Stimulated activated naive CD8-positive, alpha-beta T cell treated with anti-CD3 and anti-CD28 coated beads, Interleukin-15, amount 100 ng/mL, for 72 hours (primary cell): ENCODE measurements around the gene ADAM20.
"Not testable (repeated sequence)": the region's sequence is repeated elsewhere in the genome, so short reads cannot be mapped to it uniquely, and the experiment has no call there.

Experiments
- ATAC-seq: fragments of 150-1000 bp; cut with Tn5 transposase; 2 replicates; pipeline ENCODE4 v1.10.0; 2021; ENCODE audit warnings: mild to moderate bottlenecking, moderate library complexity
- DNase-seq, 2 donors: peaks; one replicate each; pipeline ENCODE4 v3.0.0; 2021 to 2022
- H3K27ac Mint-ChIP-seq, 2 donors: one replicate each; pipeline ENCODE4 v1.8.0; 2022; ENCODE audit warnings: mild to moderate bottlenecking in 2 of 2, mixed read lengths in 2 of 2, moderate library complexity in 2 of 2
- H3K27me3 Mint-ChIP-seq: one replicate; pipeline ENCODE4 v1.8.0; 2022; ENCODE audit warnings: mixed read lengths
- H3K4me1 Mint-ChIP-seq: one replicate; pipeline ENCODE4 v1.8.0; 2022; ENCODE audit warnings: mild to moderate bottlenecking, mixed read lengths
- H3K4me3 Mint-ChIP-seq, 2 donors: one replicate each; pipeline ENCODE4 v1.8.0; 2022; ENCODE audit warnings: mild to moderate bottlenecking in 2 of 2, mixed read lengths in 2 of 2, moderate library complexity in 1 of 2
- H3K9me3 Mint-ChIP-seq, 2 donors: one replicate each; pipeline ENCODE4 v1.8.0; 2022; ENCODE audit warnings: mixed read lengths in 2 of 2

ADAM20 gene

DNA sequence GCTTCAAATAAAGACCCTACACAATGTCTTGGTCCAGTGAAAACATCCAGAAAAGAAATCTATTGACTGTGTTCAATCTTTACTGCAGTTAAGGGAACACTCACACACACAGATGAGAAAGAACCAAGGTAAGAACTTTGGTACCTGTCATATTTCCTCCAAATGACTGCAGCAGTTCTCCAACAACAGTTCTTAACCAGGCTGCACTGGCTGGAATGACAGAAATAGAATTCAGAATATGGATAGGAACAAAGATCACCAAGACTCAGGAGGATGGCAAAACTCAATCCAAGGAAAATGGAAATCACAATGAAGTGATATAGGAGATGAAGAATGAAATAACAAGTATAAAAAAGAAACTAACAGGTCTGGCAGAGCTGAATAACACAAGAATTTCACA, 36.6 kb downstream of the ADAM20 start:
- Mint-ChIP-seq H3K27ac (no peak overlapping the region), H3K4me3 (no peak overlapping the region), H3K9me3 (peaks cover 11 to 12% of the 10 kb centered on the region in 2 donors), H3K27me3 (no peaks in the 10 kb centered on the region), H3K4me1 (no peaks in the 10 kb centered on the region)
- DNase-seq (no peak), ATAC-seq (no peak)

DNA sequence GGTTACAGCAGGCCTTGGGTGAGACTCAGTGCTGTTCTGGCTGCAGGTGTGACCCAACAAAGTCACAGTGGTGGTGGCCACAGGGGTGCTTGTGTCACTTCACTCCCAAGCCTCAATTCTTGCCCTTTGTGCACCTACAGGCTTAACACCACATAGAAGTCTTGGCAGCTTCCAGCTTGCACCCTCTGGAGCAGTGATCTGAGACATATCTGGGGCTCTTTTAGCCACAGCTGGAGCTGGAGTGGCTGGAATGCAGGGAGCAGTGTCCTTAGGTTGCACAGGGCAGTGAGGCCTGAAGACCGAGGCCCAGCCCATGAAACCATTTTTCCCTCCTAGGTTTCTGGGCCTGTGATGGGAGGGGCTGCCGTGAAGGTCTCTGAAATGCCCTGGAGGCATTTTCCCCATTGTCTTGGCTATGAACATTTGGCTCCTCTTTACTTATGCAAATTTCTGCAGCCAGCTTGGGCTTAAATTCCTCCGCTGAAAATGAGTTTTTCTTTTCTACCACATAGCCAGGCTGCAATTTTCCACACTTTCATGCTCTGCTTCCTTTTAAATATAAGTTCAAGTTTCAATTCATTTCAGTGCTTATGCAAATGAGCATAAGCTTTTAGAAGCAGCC, 45.1 kb downstream of the ADAM20 start:
- H3K9me3 Mint-ChIP-seq: peaks cover 14 to 39% of the 10 kb centered on the region in 2 donors
- DNase-seq: no peak
- H3K4me3 Mint-ChIP-seq: no peak overlapping the region
- no peak for ATAC-seq
- H3K4me1 Mint-ChIP-seq: no peaks in the 10 kb centered on the region
- H3K27ac Mint-ChIP-seq: no peak overlapping the region
- H3K27me3 Mint-ChIP-seq: no peaks in the 10 kb centered on the region

DNA sequence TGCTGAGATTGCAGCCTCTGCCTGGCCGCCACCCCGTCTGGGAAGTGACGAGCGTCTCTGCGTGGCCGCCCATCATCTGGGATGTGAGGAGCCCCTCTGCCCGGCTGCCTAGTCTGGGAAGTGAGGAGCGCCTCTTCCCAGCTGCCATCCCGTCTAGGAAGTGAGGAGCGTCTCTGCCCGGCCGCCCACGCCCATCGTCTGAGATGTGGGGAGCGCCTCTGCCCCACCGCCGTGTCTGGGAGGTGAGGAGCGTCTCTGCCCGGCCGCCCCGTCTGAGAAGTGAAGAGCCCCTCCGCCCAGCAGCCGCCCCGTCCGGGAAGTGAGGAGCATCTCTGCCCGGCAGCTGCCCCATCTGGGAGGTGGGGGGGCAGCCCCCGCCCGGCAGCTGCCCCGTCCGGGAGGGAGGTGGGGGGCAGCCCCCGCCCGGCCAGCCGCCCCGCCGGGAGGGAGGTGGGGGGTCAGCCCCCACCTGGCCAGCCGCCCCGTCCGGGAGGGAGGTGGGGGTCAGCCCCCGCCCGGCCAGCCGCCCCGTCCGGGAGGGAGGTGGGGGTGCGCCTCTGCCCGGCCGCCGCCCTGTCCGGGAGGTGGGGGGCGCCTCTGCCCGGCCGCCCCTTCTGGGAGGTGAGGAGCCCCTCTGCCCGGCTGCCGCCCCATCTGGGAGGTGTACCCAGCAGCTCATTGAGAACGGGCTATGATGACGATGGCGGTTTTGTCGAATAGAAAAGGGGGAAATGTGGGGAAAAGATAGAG, 57.3 kb downstream of the ADAM20 start:
- not testable (repeated sequence) for DNase-seq, H3K4me1 Mint-ChIP-seq, H3K4me3 Mint-ChIP-seq, H3K27me3 Mint-ChIP-seq, H3K27ac Mint-ChIP-seq
- H3K9me3 Mint-ChIP-seq: peaks cover 4 to 10% of the 10 kb centered on the region in 2 donors
- ATAC-seq: peak; percentile 46

DNA sequence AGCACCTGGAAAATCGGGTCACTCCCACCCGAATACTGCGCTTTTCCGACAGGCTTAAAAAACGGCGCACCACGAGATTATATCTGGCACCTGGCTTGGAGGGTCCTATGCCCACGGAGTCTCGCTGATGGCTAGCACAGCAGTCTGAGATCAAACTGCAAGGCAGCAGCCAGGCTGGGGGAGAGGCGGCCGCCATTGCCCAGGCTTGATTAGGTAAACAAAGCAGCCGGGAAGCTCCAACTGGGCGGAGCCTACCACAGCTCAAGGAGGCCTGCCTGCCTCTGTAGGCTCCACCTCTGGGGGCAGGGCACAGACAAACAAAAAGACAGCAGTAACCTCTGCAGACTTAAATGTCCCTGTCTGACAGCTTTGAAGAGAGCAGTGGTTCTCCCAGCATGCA, 59.3 kb downstream of the ADAM20 start:
- H3K4me3 Mint-ChIP-seq, H3K27me3 Mint-ChIP-seq, ATAC-seq, H3K4me1 Mint-ChIP-seq, H3K27ac Mint-ChIP-seq, DNase-seq: not testable (repeated sequence)
- H3K9me3 Mint-ChIP-seq: peaks cover 4 to 10% of the 10 kb centered on the region in 2 donors

DNA sequence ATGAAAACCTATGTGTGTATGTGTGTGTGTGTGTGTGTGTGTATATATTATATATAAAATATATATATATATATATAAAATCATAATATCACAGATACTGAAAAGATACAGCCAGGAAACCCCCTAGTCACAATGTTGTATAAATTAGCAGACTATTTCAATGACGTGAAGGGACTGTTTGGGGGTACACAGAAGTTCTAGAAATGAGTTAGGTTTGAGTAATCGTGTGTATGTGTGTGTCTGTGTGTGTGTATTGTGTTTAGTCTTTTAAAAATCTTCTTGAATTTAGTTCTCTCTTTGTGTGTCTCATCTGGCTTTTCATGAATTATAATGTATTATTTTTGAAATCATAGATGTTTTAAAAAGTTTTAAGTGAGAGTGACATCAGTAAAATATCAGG, 61.0 kb downstream of the ADAM20 start:
- no peaks in the 10 kb centered on the region for H3K27me3 Mint-ChIP-seq
- DNase-seq (no peak), ATAC-seq (no peak)
- no peak overlapping the region for H3K4me3 Mint-ChIP-seq
- no peaks in the 10 kb centered on the region for H3K4me1 Mint-ChIP-seq
- no peaks in the 10 kb centered on the region for H3K9me3 Mint-ChIP-seq
- no peak overlapping the region for H3K27ac Mint-ChIP-seq
